RWPE1 (cell line): ENCODE measurements around the gene TOMM5.

Source experiments
- CTCF ChIA-PET: fragments of 350-600 bp; sonication (Branson Sonifier 250); formaldehyde crosslinking; extraction: SDS; loops from one replicate; lab custom pipeline; 2021; lab: Yijun Ruan, JAX
- POLR2A ChIA-PET: fragments of 400-600 bp; formaldehyde crosslinking; extraction: SDS; loops from one replicate; lab custom pipeline; 2020; ENCODE audit warnings: antibody characterized with exemption; ENCODE audit not compliant: low non-redundant PET; lab: Yijun Ruan, JAX
- DNase-seq: peaks from one replicate; pipeline ENCODE4 v3.0.0; 2012; ENCODE audit warnings: low spot score
- H3K27ac ChIP-seq: fragments of 450-650 bp; 2 replicates; pipeline ENCODE4 v1.5.1; 2017
- CTCF ChIP-seq: fragments of 450-650 bp; conservative IDR thresholded peaks from 2 replicates; pipeline ENCODE4 v1.5.1; 2017; ENCODE audit warnings: low read depth, mild to moderate bottlenecking

Gene TOMM5

GRCh38 chr9:37618817-37619216 lies 26.4 kb upstream of the TOMM5 start:
- ChIA-PET POLR2A (no interaction called here), CTCF (no interaction called here)

GRCh38 chr9:37617832-37618231 lies 25.4 kb upstream of the TOMM5 start:
- H3K27ac ChIP-seq = no peak overlapping the region
- peak; percentile 20 for DNase-seq
- ChIA-PET POLR2A (no interaction called here), CTCF (no interaction called here)
- TF ChIP-seq CTCF = no peak

More at GRCh38 chr9:37618817-37619216, 26.4 kb upstream of the TOMM5 start:
- TF ChIP-seq CTCF = no peak
- H3K27ac ChIP-seq = no peak overlapping the region
- peak; percentile 31 for DNase-seq

- ChIA-PET CTCF (no interaction called here), POLR2A (no interaction called here)
- DNase-seq = no peak
- H3K27ac ChIP-seq = no peak overlapping the region
- TF ChIP-seq CTCF = no peak
Observed at GRCh38 chr9:37617161-37617560, 24.8 kb upstream of the TOMM5 start.

GRCh38 chr9:37611961-37612360 lies 19.6 kb upstream of the TOMM5 start:
- H3K27ac ChIP-seq = no peak overlapping the region
- no peak for TF ChIP-seq CTCF
- ChIA-PET CTCF (no interaction called here), POLR2A (no interaction called here)
- DNase-seq = no peak

GRCh38 chr9:37611014-37611413 lies 18.6 kb upstream of the TOMM5 start:
- POLR2A ChIA-PET = interaction anchor here (0.7 kb wide), 1 partner anchor 11 kb away, joined by 7 read pairs; no protein-coding TSS in a partner anchor
- no peak for DNase-seq
- CTCF ChIA-PET = interaction anchor here (0.5 to 0.7 kb wide), 2 partner anchors 167 to 606 kb away, joined by 3 to 5 read pairs; no protein-coding TSS in a partner anchor
- no peak for TF ChIP-seq CTCF
- H3K27ac ChIP-seq = no peak overlapping the region

GRCh38 chr9:37609735-37610397 lies 17.5 kb upstream of the TOMM5 start:
- ChIA-PET POLR2A (no interaction called here), CTCF (no interaction called here)
- no peak overlapping the region for H3K27ac ChIP-seq
- TF ChIP-seq CTCF = no peak
- no peak for DNase-seq
